HEK293 (cell line): ENCODE results near the gene SLC9A9.

Experiments used
- CTCF ChIP-seq: fragments of 450-650 bp; formaldehyde crosslinking; IDR thresholded peaks from 2 replicates; pipeline ENCODE4 v1.5.1; 2016; ENCODE audit warnings: missing biosample characterization, missing genetic modification characterization
- TSHZ1 ChIP-seq: fragments of 450-650 bp; formaldehyde crosslinking; IDR thresholded peaks from 2 replicates; pipeline ENCODE4 v1.5.1; 2016; ENCODE audit warnings: missing biosample characterization, missing genetic modification characterization, borderline replicate concordance
- YY1 ChIP-seq: fragments of 450-650 bp; formaldehyde crosslinking; IDR thresholded peaks from 2 replicates; pipeline ENCODE4 v1.5.1; 2018; ENCODE audit warnings: missing biosample characterization, missing genetic modification characterization
- ZBTB6 ChIP-seq: fragments of 450-650 bp; formaldehyde crosslinking; IDR thresholded peaks from 2 replicates; pipeline ENCODE4 v1.5.1; 2017; ENCODE audit warnings: missing biosample characterization, missing genetic modification characterization
- ZNF175 ChIP-seq: fragments of 450-650 bp; formaldehyde crosslinking; IDR thresholded peaks from 2 replicates; pipeline ENCODE4 v1.5.1; 2016; ENCODE audit warnings: missing biosample characterization, missing genetic modification characterization
- ZNF18 ChIP-seq: fragments of 450-650 bp; formaldehyde crosslinking; IDR thresholded peaks from 2 replicates; pipeline ENCODE4 v1.5.1; 2016; ENCODE audit warnings: missing biosample characterization, missing genetic modification characterization
- ZNF184 ChIP-seq: fragments of 450-650 bp; IDR thresholded peaks from 2 replicates; pipeline ENCODE4 v1.5.1; 2018; ENCODE audit warnings: missing biosample characterization, mild to moderate bottlenecking, missing genetic modification characterization
- ZNF248 ChIP-seq: fragments of 450-650 bp; formaldehyde crosslinking; IDR thresholded peaks from 2 replicates; pipeline ENCODE4 v1.5.1; 2017; ENCODE audit warnings: missing biosample characterization, missing genetic modification characterization
- ZNF266 ChIP-seq: fragments of 450-650 bp; formaldehyde crosslinking; IDR thresholded peaks from 2 replicates; pipeline ENCODE4 v1.5.1; 2016; ENCODE audit warnings: missing biosample characterization, missing genetic modification characterization, low read depth
- ZNF274 ChIP-seq, 2 experiments: fragments of 200-500 bp in 1 of 2; fragments of 450-650 bp in 1 of 2; sonication (Bioruptor generic) in 1 of 2; formaldehyde crosslinking in 1 of 2; IDR thresholded peaks; 2 replicates each; pipeline versions ENCODE4 v1.5.1 to v1.6.1; 2014 to 2016; ENCODE audit warnings: borderline replicate concordance in 1 of 2, inconsistent platforms in 1 of 2, low read length in 1 of 2, missing biosample characterization in 1 of 2, missing genetic modification characterization in 1 of 2
- ZNF843 ChIP-seq: fragments of 450-650 bp; formaldehyde crosslinking; IDR thresholded peaks from 2 replicates; pipeline ENCODE4 v1.5.1; 2016; ENCODE audit warnings: missing biosample characterization, missing genetic modification characterization
- TF ChIP-seq, protein P1 (sequence below): fragments of 450-650 bp; formaldehyde crosslinking; IDR thresholded peaks from 2 replicates; pipeline ENCODE4 v1.5.1; 2016; ENCODE audit warnings: missing biosample characterization, missing genetic modification characterization
- TF ChIP-seq, protein P2 (sequence below): fragments of 450-650 bp; formaldehyde crosslinking; IDR thresholded peaks from 2 replicates; pipeline ENCODE4 v1.5.1; 2016; ENCODE audit warnings: missing biosample characterization, missing genetic modification characterization, borderline replicate concordance

GRCh38 chr3:143654906-143655305, 193.4 kb downstream of the SLC9A9 start:
- TF ChIP-seq ZNF843, result no peak
- TF ChIP-seq ZNF175 (tag by site-specific recombination), result no peak
- no peak for TF ChIP-seq CTCF (tag by site-specific recombination)
- no peak for TF ChIP-seq ZNF18 (tag by site-specific recombination)
- TF ChIP-seq ZNF266 (tag by site-specific recombination), result no peak
- TF ChIP-seq ZNF184 (tag by site-specific recombination), result no peak
- no peak for TF ChIP-seq ZNF274 (IDR thresholded peaks at IDR 0.05; ENCODE audit: low read length)
- no peak for TF ChIP-seq ZNF274 (tag by site-specific recombination; IDR thresholded peaks at IDR 0.05; ENCODE audit: borderline replicate concordance)
- TF ChIP-seq ZNF248, result no peak
- no peak for TF ChIP-seq YY1
- TF ChIP-seq ZBTB6 (tag by site-specific recombination), result no peak
- no peak for TF ChIP-seq TSHZ1
- TF ChIP-seq, protein P1, sequence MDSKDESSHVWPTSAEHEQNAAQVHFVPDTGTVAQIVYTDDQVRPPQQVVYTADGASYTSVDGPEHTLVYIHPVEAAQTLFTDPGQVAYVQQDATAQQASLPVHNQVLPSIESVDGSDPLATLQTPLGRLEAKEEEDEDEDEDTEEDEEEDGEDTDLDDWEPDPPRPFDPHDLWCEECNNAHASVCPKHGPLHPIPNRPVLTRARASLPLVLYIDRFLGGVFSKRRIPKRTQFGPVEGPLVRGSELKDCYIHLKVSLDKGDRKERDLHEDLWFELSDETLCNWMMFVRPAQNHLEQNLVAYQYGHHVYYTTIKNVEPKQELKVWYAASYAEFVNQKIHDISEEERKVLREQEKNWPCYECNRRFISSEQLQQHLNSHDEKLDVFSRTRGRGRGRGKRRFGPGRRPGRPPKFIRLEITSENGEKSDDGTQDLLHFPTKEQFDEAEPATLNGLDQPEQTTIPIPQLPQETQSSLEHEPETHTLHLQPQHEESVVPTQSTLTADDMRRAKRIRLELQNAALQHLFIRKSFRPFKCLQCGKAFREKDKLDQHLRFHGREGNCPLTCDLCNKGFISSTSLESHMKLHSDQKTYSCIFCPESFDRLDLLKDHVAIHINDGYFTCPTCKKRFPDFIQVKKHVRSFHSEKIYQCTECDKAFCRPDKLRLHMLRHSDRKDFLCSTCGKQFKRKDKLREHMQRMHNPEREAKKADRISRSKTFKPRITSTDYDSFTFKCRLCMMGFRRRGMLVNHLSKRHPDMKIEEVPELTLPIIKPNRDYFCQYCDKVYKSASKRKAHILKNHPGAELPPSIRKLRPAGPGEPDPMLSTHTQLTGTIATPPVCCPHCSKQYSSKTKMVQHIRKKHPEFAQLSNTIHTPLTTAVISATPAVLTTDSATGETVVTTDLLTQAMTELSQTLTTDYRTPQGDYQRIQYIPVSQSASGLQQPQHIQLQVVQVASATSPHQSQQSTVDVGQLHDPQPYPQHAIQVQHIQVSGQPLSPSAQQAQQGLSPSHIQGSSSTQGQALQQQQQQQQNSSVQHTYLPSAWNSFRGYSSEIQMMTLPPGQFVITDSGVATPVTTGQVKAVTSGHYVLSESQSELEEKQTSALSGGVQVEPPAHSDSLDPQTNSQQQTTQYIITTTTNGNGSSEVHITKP, result no peak
- TF ChIP-seq, protein P2, sequence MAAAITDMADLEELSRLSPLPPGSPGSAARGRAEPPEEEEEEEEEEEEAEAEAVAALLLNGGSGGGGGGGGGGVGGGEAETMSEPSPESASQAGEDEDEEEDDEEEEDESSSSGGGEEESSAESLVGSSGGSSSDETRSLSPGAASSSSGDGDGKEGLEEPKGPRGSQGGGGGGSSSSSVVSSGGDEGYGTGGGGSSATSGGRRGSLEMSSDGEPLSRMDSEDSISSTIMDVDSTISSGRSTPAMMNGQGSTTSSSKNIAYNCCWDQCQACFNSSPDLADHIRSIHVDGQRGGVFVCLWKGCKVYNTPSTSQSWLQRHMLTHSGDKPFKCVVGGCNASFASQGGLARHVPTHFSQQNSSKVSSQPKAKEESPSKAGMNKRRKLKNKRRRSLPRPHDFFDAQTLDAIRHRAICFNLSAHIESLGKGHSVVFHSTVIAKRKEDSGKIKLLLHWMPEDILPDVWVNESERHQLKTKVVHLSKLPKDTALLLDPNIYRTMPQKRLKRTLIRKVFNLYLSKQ (tag by site-specific recombination), result no peak
